Activated naive CD8-positive, alpha-beta T cell treated with anti-CD3 and anti-CD28 coated beads, Interleukin-2, amount 10 ng/mL, durations not matched to agents 7 days and 5 days (primary cell): ENCODE results near the gene CDK16. TPM values are rescaled to one million over a fixed set of nuclear protein-coding genes. Genes with fewer than 3 reads are reported as not detected.
A peak's percentile ranks its signal among the peaks of the same experiment; 100 is the strongest.

Source experiments
- ATAC-seq: fragments of 150-1000 bp; cut with Tn5 transposase; one replicate; pipeline ENCODE4 v1.10.0; 2021; ENCODE audit warnings: low read depth, moderate library complexity
- POLR2A ChIA-PET: fragments of 350-600 bp; sonication (Branson Sonifier 250); formaldehyde crosslinking; loops from one replicate; lab custom pipeline; 2021; ENCODE audit warnings: antibody characterized with exemption; lab: Charles Lee
- DNase-seq: peaks from one replicate; pipeline ENCODE4 v3.0.0; 2021
- H3K27ac Mint-ChIP-seq: one replicate; pipeline ENCODE4 v1.8.0; 2022; ENCODE audit warnings: mild to moderate bottlenecking, mixed read lengths
- H3K27me3 Mint-ChIP-seq: one replicate; pipeline ENCODE4 v1.8.0; 2022; ENCODE audit warnings: mild to moderate bottlenecking, moderate library complexity, mixed read lengths
- H3K36me3 Mint-ChIP-seq: one replicate; pipeline ENCODE4 v1.8.0; 2021; ENCODE audit warnings: mild to moderate bottlenecking, mixed read lengths
- H3K4me1 Mint-ChIP-seq: one replicate; pipeline ENCODE4 v1.8.0; 2021; ENCODE audit warnings: mixed read lengths
- H3K4me3 Mint-ChIP-seq: one replicate; pipeline ENCODE4 v1.8.0; 2022; ENCODE audit warnings: mild to moderate bottlenecking, moderate library complexity, mixed read lengths
- H3K9me3 Mint-ChIP-seq: one replicate; pipeline ENCODE4 v1.8.0; 2021; ENCODE audit warnings: mixed read lengths
- total RNA-seq, 2 experiments: library from RNA; stranded (reverse); gene quantifications; one replicate each; pipeline ENCODE4 v1.2.3, GENCODE V29; 2021

CDK16 gene
- total RNA-seq, 2 experiments from 2014 or later = 62.3 to 67.1 TPM

- no peak for ATAC-seq
- Mint-ChIP-seq H3K4me1 (peaks cover 3% of the 10 kb centered on the region), H3K9me3 (no peaks in the 10 kb centered on the region), H3K27me3 (no peaks in the 10 kb centered on the region), H3K4me3 (no peak overlapping the region), H3K27ac (peak overlapping the region; percentile 4), H3K36me3 (peaks cover 12% of the 10 kb centered on the region)
- DNase-seq = no peak
- POLR2A ChIA-PET = interaction anchor here (3.4 kb wide), 1 partner anchor 11 kb away, joined by 49 read pairs; the partner anchor contains the start of gene CDK16
Observed at GRCh38 chrX:47230136-47230868, 11.8 kb downstream of the CDK16 start.

- ATAC-seq = no peak
- POLR2A ChIA-PET = interaction anchor here (3.4 kb wide), 1 partner anchor 12 kb away, joined by 49 read pairs; the partner anchor contains the start of gene CDK16
- peaks cover 12% of the 10 kb centered on the region for H3K4me1 Mint-ChIP-seq
- H3K9me3 Mint-ChIP-seq = no peaks in the 10 kb centered on the region
- no peak overlapping the region for H3K4me3 Mint-ChIP-seq
- H3K27me3 Mint-ChIP-seq = no peaks in the 10 kb centered on the region
- peak overlapping the region; percentile 51 for H3K27ac Mint-ChIP-seq
- peaks cover 17% of the 10 kb centered on the region for H3K36me3 Mint-ChIP-seq
- no peak for DNase-seq
Observed at GRCh38 chrX:47231167-47231566, 12.7 kb downstream of the CDK16 start.

- Mint-ChIP-seq H3K27ac (peak overlapping the region; percentile 99), H3K27me3 (no peaks in the 10 kb centered on the region), H3K9me3 (no peaks in the 10 kb centered on the region), H3K36me3 (peaks cover 14% of the 10 kb centered on the region), H3K4me3 (peak overlapping the region; percentile 96), H3K4me1 (peaks cover 13% of the 10 kb centered on the region)
- ATAC-seq (no peak), DNase-seq (no peak)
- POLR2A ChIA-PET = interaction anchor here (0.6 to 3.4 kb wide), 6 partner anchors 13 to 150 kb away, joined by 3 to 49 read pairs (median 10); partner anchors contain the start of genes CDK16, NDUFB11 and RBM10
Observed at GRCh38 chrX:47232197-47232802, 13.8 kb downstream of the CDK16 start.

- no peaks in the 10 kb centered on the region for H3K27me3 Mint-ChIP-seq
- peak within 1 kb of the TSS; percentile 96 for H3K4me3 Mint-ChIP-seq
- peaks cover 14% of the 10 kb centered on the region for H3K36me3 Mint-ChIP-seq
- H3K27ac Mint-ChIP-seq = peak within 1 kb of the TSS; percentile 99
- no peaks in the 10 kb centered on the region for H3K9me3 Mint-ChIP-seq
- ATAC-seq = peak; percentile 44
- peak; percentile 67 for DNase-seq
- POLR2A ChIA-PET = interaction anchor here (0.6 to 3.4 kb wide), 12 partner anchors 13 to 416 kb away, joined by 3 to 49 read pairs (median 4); partner anchors contain the start of genes CDK16, NDUFB11 and RBM10
- peaks cover 13% of the 10 kb centered on the region for H3K4me1 Mint-ChIP-seq
Observed at GRCh38 chrX:47232803-47233332, 14.4 kb downstream of the CDK16 start, which contains the start of gene USP11. USP11 (plus strand) TSS chrX:47233009; CDS start chrX:47233044, 35 bp downstream.

GRCh38 chrX:47233333-47234113, 15.0 kb downstream of the CDK16 start:
- H3K4me1 Mint-ChIP-seq = peaks cover 13% of the 10 kb centered on the region
- peak overlapping the region; percentile 99 for H3K27ac Mint-ChIP-seq
- H3K9me3 Mint-ChIP-seq = no peaks in the 10 kb centered on the region
- POLR2A ChIA-PET = interaction anchor here (0.6 to 3.4 kb wide), 11 partner anchors 14 to 415 kb away, joined by 3 to 49 read pairs (median 3); partner anchors contain the start of genes CDK16, NDUFB11 and RBM10
- peak overlapping the region; percentile 96 for H3K4me3 Mint-ChIP-seq
- no peaks in the 10 kb centered on the region for H3K27me3 Mint-ChIP-seq
- peaks cover 14% of the 10 kb centered on the region for H3K36me3 Mint-ChIP-seq
- DNase-seq = peak; percentile 87
- peak; percentile 91 for ATAC-seq

GRCh38 chrX:47234583-47234982, 16.1 kb downstream of the CDK16 start:
- H3K27me3 Mint-ChIP-seq = no peaks in the 10 kb centered on the region
- POLR2A ChIA-PET = no interaction called here
- peak overlapping the region; percentile 96 for H3K4me3 Mint-ChIP-seq
- DNase-seq (no peak), ATAC-seq (no peak)
- no peaks in the 10 kb centered on the region for H3K9me3 Mint-ChIP-seq
- H3K36me3 Mint-ChIP-seq = peaks cover 10% of the 10 kb centered on the region
- peaks cover 13% of the 10 kb centered on the region for H3K4me1 Mint-ChIP-seq
- peak overlapping the region; percentile 63 for H3K27ac Mint-ChIP-seq

GRCh38 chrX:47235691-47236103, 17.2 kb downstream of the CDK16 start:
- Mint-ChIP-seq H3K9me3 (no peaks in the 10 kb centered on the region), H3K4me1 (peaks cover 13% of the 10 kb centered on the region), H3K27me3 (no peaks in the 10 kb centered on the region), H3K4me3 (peak overlapping the region; percentile 71), H3K36me3 (peaks cover 7% of the 10 kb centered on the region), H3K27ac (peak overlapping the region; percentile 43)
- POLR2A ChIA-PET = no interaction called here
- DNase-seq (no peak), ATAC-seq (no peak)

GRCh38 chrX:47239199-47239598, 20.7 kb downstream of the CDK16 start:
- Mint-ChIP-seq H3K27ac (no peak overlapping the region), H3K4me3 (no peak overlapping the region), H3K4me1 (peaks cover 13% of the 10 kb centered on the region), H3K9me3 (no peaks in the 10 kb centered on the region), H3K27me3 (no peaks in the 10 kb centered on the region), H3K36me3 (peaks cover 15% of the 10 kb centered on the region)
- ATAC-seq (no peak), DNase-seq (no peak)
- POLR2A ChIA-PET = no interaction called here

- Mint-ChIP-seq H3K36me3 (peaks cover 15% of the 10 kb centered on the region), H3K4me3 (no peak overlapping the region), H3K27me3 (no peaks in the 10 kb centered on the region), H3K27ac (no peak overlapping the region), H3K9me3 (no peaks in the 10 kb centered on the region), H3K4me1 (peaks cover 13% of the 10 kb centered on the region)
- ATAC-seq (no peak), DNase-seq (no peak)
- POLR2A ChIA-PET = no interaction called here
Observed at GRCh38 chrX:47239898-47240545, 21.5 kb downstream of the CDK16 start.

- DNase-seq = no peak
- ATAC-seq = no peak
- H3K4me1 Mint-ChIP-seq = peaks cover 8% of the 10 kb centered on the region
- no peaks in the 10 kb centered on the region for H3K9me3 Mint-ChIP-seq
- no peak overlapping the region for H3K27ac Mint-ChIP-seq
- no peak overlapping the region for H3K4me3 Mint-ChIP-seq
- peaks cover 10% of the 10 kb centered on the region for H3K36me3 Mint-ChIP-seq
- H3K27me3 Mint-ChIP-seq = no peaks in the 10 kb centered on the region
- POLR2A ChIA-PET = no interaction called here
Observed at GRCh38 chrX:47240619-47241018, 22.1 kb downstream of the CDK16 start.

GRCh38 chrX:47241201-47242011, 22.9 kb downstream of the CDK16 start:
- Mint-ChIP-seq H3K36me3 (peaks cover 12% of the 10 kb centered on the region), H3K27ac (no peak overlapping the region), H3K4me3 (no peak overlapping the region), H3K9me3 (no peaks in the 10 kb centered on the region), H3K27me3 (no peaks in the 10 kb centered on the region), H3K4me1 (peaks cover 1% of the 10 kb centered on the region)
- ATAC-seq (no peak), DNase-seq (no peak)
- POLR2A ChIA-PET = interaction anchor here (0.6 kb wide), 1 partner anchor 66 kb away, joined by 3 read pairs; no protein-coding TSS in a partner anchor

GRCh38 chrX:47242321-47242720, 23.8 kb downstream of the CDK16 start:
- Mint-ChIP-seq H3K36me3 (peaks cover 12% of the 10 kb centered on the region), H3K27me3 (no peaks in the 10 kb centered on the region), H3K4me1 (no peaks in the 10 kb centered on the region), H3K9me3 (no peaks in the 10 kb centered on the region), H3K4me3 (no peak overlapping the region), H3K27ac (no peak overlapping the region)
- POLR2A ChIA-PET = no interaction called here
- no peak for ATAC-seq
- DNase-seq = no peak
